BLaER1 treated with 17β-estradiol and CSF1 and Interleukin-3, amounts not matched to agents 10 nM and 100 nM (cell line): ENCODE results near the gene TCP1.
"Not testable (repeated sequence)": the region's sequence is repeated elsewhere in the genome, so short reads cannot be mapped to it uniquely, and the experiment has no call there.

Experiments
- H3K27ac ChIP-seq, 11 experiments: shearing (Covaris generic); formaldehyde crosslinking; 2 replicates each; pipeline ENCODE4 v1.8.1; 2022
- H3K27me3 ChIP-seq, 11 experiments: shearing (Covaris generic); formaldehyde crosslinking; 2 replicates each; pipeline ENCODE4 v1.8.1; 2022
- H3K36me3 ChIP-seq, 11 experiments: shearing (Covaris generic); formaldehyde crosslinking; 2 replicates each; pipeline ENCODE4 v1.8.1; 2022
- H3K4me1 ChIP-seq, 10 experiments: shearing (Covaris generic); formaldehyde crosslinking; 2 replicates each; pipeline ENCODE4 v1.8.1; 2022
- H3K4me2 ChIP-seq, 11 experiments: shearing (Covaris generic); formaldehyde crosslinking; 2 replicates each; pipeline ENCODE4 v1.8.1; 2022
- H3K4me3 ChIP-seq, 10 experiments: shearing (Covaris generic); formaldehyde crosslinking; 2 replicates each; pipeline ENCODE4 v1.8.1; 2022
- H3K9ac ChIP-seq, 11 experiments: shearing (Covaris generic); formaldehyde crosslinking; 2 replicates each; pipeline ENCODE4 v1.8.1; 2022
- H3K9me3 ChIP-seq, 11 experiments: shearing (Covaris generic); formaldehyde crosslinking; replicated peaks in 1 of 11; 2 replicates each; pipeline ENCODE4 v1.8.1; 2022
- H4K20me1 ChIP-seq, 11 experiments: shearing (Covaris generic); formaldehyde crosslinking; 2 replicates each; pipeline ENCODE4 v1.8.1; 2022
- Cebpa-rat ChIP-seq, 11 experiments: shearing (Covaris generic); IDR thresholded peaks; 2 replicates each; pipeline ENCODE4 v1.8.1; 2022

Gene TCP1

GRCh38 chr6:159745081-159745480, 44.3 kb downstream of the TCP1 start:
- Histone ChIP-seq H3K4me1 (peaks cover 0 to 16% (median 0%) of the 10 kb centered on the region in 10 experiments; a peak in 3 of 20 replicates), H3K4me3 (no peak overlapping the region), H3K9me3 (no peaks in the 10 kb centered on the region), H3K9ac (no peak overlapping the region), H4K20me1 (peaks cover 61 to 100% (median 87%) of the 10 kb centered on the region in 11 experiments), H3K36me3 (peaks cover 99 to 100% (median 100%) of the 10 kb centered on the region in 11 experiments), H3K27ac (no peak overlapping the region), H3K4me2 (no peak overlapping the region), H3K27me3 (no peaks in the 10 kb centered on the region)
- TF ChIP-seq Cebpa-rat (IDR thresholded peaks at IDR 0.05), result no peak

GRCh38 chr6:159742165-159742564, 47.2 kb downstream of the TCP1 start:
- Histone ChIP-seq H3K27ac (peak overlapping the region in 1 of 11 experiments; percentile 6; a peak in 1 of 22 replicates), H3K27me3 (no peaks in the 10 kb centered on the region), H3K4me3 (no peak overlapping the region), H3K9me3 (no peaks in the 10 kb centered on the region), H3K4me2 (no peak overlapping the region), H4K20me1 (peaks cover 86 to 100% (median 99%) of the 10 kb centered on the region in 11 experiments), H3K9ac (no peak overlapping the region), H3K36me3 (peaks cover 98 to 100% (median 100%) of the 10 kb centered on the region in 11 experiments), H3K4me1 (peaks cover 0 to 45% (median 0%) of the 10 kb centered on the region in 10 experiments; a peak in 6 of 20 replicates)
- TF ChIP-seq Cebpa-rat (IDR thresholded peaks at IDR 0.05), result no peak

- Histone ChIP-seq H3K4me2 (peak overlapping the region in 2 of 11 experiments; percentile 37 to 49; a peak in 3 of 22 replicates), H3K4me1 (peaks cover 0 to 63% (median 3%) of the 10 kb centered on the region in 10 experiments; a peak in 8 of 20 replicates), H3K27ac (no peak overlapping the region; a peak in 1 of 22 replicates), H3K36me3 (peaks cover 81 to 99% (median 86%) of the 10 kb centered on the region in 11 experiments), H3K27me3 (no peaks in the 10 kb centered on the region), H4K20me1 (peaks cover 86 to 100% (median 99%) of the 10 kb centered on the region in 11 experiments), H3K9ac (peak overlapping the region in 1 of 11 experiments; percentile 36; a peak in 1 of 22 replicates), H3K9me3 (no peaks in the 10 kb centered on the region), H3K4me3 (no peak overlapping the region)
- TF ChIP-seq Cebpa-rat (IDR thresholded peaks at IDR 0.05), result no peak
These were observed 50.1 kb downstream of the TCP1 start for GRCh38 chr6:159739341-159739740.

GRCh38 chr6:159736908-159737307, 52.5 kb downstream of the TCP1 start:
- TF ChIP-seq Cebpa-rat (IDR thresholded peaks at IDR 0.05), result no peak
- no peaks in the 10 kb centered on the region for H3K27me3 ChIP-seq
- H3K4me3 ChIP-seq, result no peak overlapping the region
- peaks cover 72 to 99% (median 79%) of the 10 kb centered on the region in 11 experiments for H3K36me3 ChIP-seq
- 0 out of 22 replicates have a peak overlapping the region, but pooled peaks of 1 of the 11 experiments have one; percentile 19 for H3K4me2 ChIP-seq
- no peaks in the 10 kb centered on the region for H3K9me3 ChIP-seq
- H4K20me1 ChIP-seq, result peaks cover 98 to 100% (median 100%) of the 10 kb centered on the region in 11 experiments
- H3K4me1 ChIP-seq, result peaks cover 0 to 88% (median 5%) of the 10 kb centered on the region in 10 experiments; a peak in 9 of 20 replicates
- H3K27ac ChIP-seq, result no peak overlapping the region
- peak overlapping the region in 1 of 11 experiments; percentile 22; a peak in 1 of 22 replicates for H3K9ac ChIP-seq

- H3K4me3 ChIP-seq, H3K9ac ChIP-seq, H3K27me3 ChIP-seq, H3K9me3 ChIP-seq, H3K27ac ChIP-seq: not testable (repeated sequence)
- peaks cover 20 to 82% (median 27%) of the 10 kb centered on the region in 10 experiments; a peak in 19 of 20 replicates for H3K4me1 ChIP-seq
- H3K4me2 ChIP-seq, result peak overlapping the region in 4 of 11 experiments; percentile 7 to 90 (median 16); a peak in 4 of 22 replicates
- peaks cover 100% of the 10 kb centered on the region in 11 experiments for H4K20me1 ChIP-seq
- peaks cover 50 to 86% (median 65%) of the 10 kb centered on the region in 11 experiments for H3K36me3 ChIP-seq
These were observed 56.0 kb downstream of the TCP1 start for GRCh38 chr6:159733395-159733794.

GRCh38 chr6:159732550-159732949, 56.9 kb downstream of the TCP1 start:
- peak overlapping the region in 5 of 11 experiments; percentile 14 to 90 (median 81); a peak in 6 of 22 replicates for H3K4me2 ChIP-seq
- H3K4me3 ChIP-seq, H3K9ac ChIP-seq, H3K27ac ChIP-seq, H3K27me3 ChIP-seq, H3K9me3 ChIP-seq: not testable (repeated sequence)
- H3K36me3 ChIP-seq, result peaks cover 42 to 78% (median 57%) of the 10 kb centered on the region in 11 experiments
- H4K20me1 ChIP-seq, result peaks cover 93 to 100% (median 100%) of the 10 kb centered on the region in 11 experiments
- peaks cover 20 to 74% (median 27%) of the 10 kb centered on the region in 10 experiments; a peak in 19 of 20 replicates for H3K4me1 ChIP-seq

GRCh38 chr6:159730332-159730676, 59.1 kb downstream of the TCP1 start:
- peak overlapping the region in 5 of 11 experiments; percentile 0 to 98 (median 36); a peak in 5 of 22 replicates for H3K27ac ChIP-seq
- peaks cover 70 to 79% (median 77%) of the 10 kb centered on the region in 11 experiments for H4K20me1 ChIP-seq
- peak overlapping the region; percentile 90 to 99 (median 94); a peak in 17 of 20 replicates for H3K4me3 ChIP-seq
- H3K4me2 ChIP-seq, result peak overlapping the region; percentile 75 to 97 (median 88)
- no peak for TF ChIP-seq Cebpa-rat (IDR thresholded peaks at IDR 0.05)
- peaks cover 25 to 55% (median 42%) of the 10 kb centered on the region in 11 experiments; a peak in 19 of 22 replicates for H3K36me3 ChIP-seq
- peak overlapping the region in 8 of 11 experiments; percentile 38 to 100 (median 100); a peak in 13 of 22 replicates for H3K9ac ChIP-seq
- no peaks in the 10 kb centered on the region for H3K27me3 ChIP-seq
- peaks cover 21 to 65% (median 34%) of the 10 kb centered on the region in 10 experiments; a peak in 19 of 20 replicates for H3K4me1 ChIP-seq
- no peaks in the 10 kb centered on the region for H3K9me3 ChIP-seq

GRCh38 chr6:159729598-159730331, 59.6 kb downstream of the TCP1 start:
- H3K27ac ChIP-seq, result peak overlapping the region in 10 of 11 experiments; percentile 0 to 100 (median 98); a peak in 12 of 22 replicates

GRCh38 chr6:159728531-159728964, 60.9 kb downstream of the TCP1 start:
- peaks cover 20 to 51% (median 45%) of the 10 kb centered on the region in 11 experiments; a peak in 21 of 22 replicates for H3K36me3 ChIP-seq
- TF ChIP-seq Cebpa-rat (IDR thresholded peaks at IDR 0.05), result no peak
- peaks cover 53 to 62% (median 60%) of the 10 kb centered on the region in 11 experiments for H4K20me1 ChIP-seq
- H3K9me3 ChIP-seq, result peaks cover 0 to 6% (median 2%) of the 10 kb centered on the region in 11 experiments; a peak in 10 of 22 replicates
- H3K27ac ChIP-seq, result peak overlapping the region; percentile 98 to 100 (median 99)
- peak overlapping the region; percentile 75 to 97 (median 88) for H3K4me2 ChIP-seq
- peak overlapping the region; percentile 90 to 99 (median 94) for H3K4me3 ChIP-seq
- H3K27me3 ChIP-seq, result no peaks in the 10 kb centered on the region
- peak overlapping the region; percentile 98 to 100 (median 100) for H3K9ac ChIP-seq
- peaks cover 27 to 65% (median 40%) of the 10 kb centered on the region in 10 experiments for H3K4me1 ChIP-seq

More at GRCh38 chr6:159729598-159730331, 59.6 kb downstream of the TCP1 start:
- peak overlapping the region; percentile 75 to 97 (median 88) for H3K4me2 ChIP-seq
- no peaks in the 10 kb centered on the region for H3K27me3 ChIP-seq
- peak overlapping the region; percentile 98 to 100 (median 100) for H3K9ac ChIP-seq
- H4K20me1 ChIP-seq, result peaks cover 65 to 74% (median 72%) of the 10 kb centered on the region in 11 experiments
- TF ChIP-seq Cebpa-rat (IDR thresholded peaks at IDR 0.05), result no peak
- H3K4me3 ChIP-seq, result peak overlapping the region; percentile 90 to 99 (median 94)
- H3K4me1 ChIP-seq, result peaks cover 22 to 65% (median 39%) of the 10 kb centered on the region in 10 experiments
- no peaks in the 10 kb centered on the region for H3K9me3 ChIP-seq
- H3K36me3 ChIP-seq, result peaks cover 21 to 51% (median 42%) of the 10 kb centered on the region in 11 experiments; a peak in 19 of 22 replicates
